Gastroesophageal sphincter (tissue), 3 donors: Measurements from ENCODE around the gene COQ9.
"Not testable (repeated sequence)": the region's sequence is repeated elsewhere in the genome, so short reads cannot be mapped to it uniquely, and the experiment has no call there.

Experiments used
- POLR2A ChIP-seq, 2 donors: fragments of 450-650 bp; IDR thresholded peaks; one replicate each; pipeline ENCODE4 v1.6.1; 2017; ENCODE audit warnings: antibody characterized with exemption in 2 of 2, mild to moderate bottlenecking in 2 of 2, moderate library complexity in 1 of 2
- POLR2AphosphoS5 ChIP-seq: sonication (generic); formaldehyde crosslinking; IDR thresholded peaks from one replicate; pipeline ENCODE4 v1.6.1; 2017; ENCODE audit warnings: antibody characterized with exemption
- TF ChIP-seq, protein P1 (sequence below), 4 experiments: fragments of 200-600 bp in 2 of 4; fragments of 450-650 bp in 2 of 4; sonication (generic) in 1 of 4; IDR thresholded peaks; one replicate each; pipeline ENCODE4 v1.5.1; 2017 to 2019; ENCODE audit warnings: antibody characterized with exemption in 4 of 4, mild to moderate bottlenecking in 2 of 4, moderate library complexity in 2 of 4

- TF ChIP-seq, protein P1, sequence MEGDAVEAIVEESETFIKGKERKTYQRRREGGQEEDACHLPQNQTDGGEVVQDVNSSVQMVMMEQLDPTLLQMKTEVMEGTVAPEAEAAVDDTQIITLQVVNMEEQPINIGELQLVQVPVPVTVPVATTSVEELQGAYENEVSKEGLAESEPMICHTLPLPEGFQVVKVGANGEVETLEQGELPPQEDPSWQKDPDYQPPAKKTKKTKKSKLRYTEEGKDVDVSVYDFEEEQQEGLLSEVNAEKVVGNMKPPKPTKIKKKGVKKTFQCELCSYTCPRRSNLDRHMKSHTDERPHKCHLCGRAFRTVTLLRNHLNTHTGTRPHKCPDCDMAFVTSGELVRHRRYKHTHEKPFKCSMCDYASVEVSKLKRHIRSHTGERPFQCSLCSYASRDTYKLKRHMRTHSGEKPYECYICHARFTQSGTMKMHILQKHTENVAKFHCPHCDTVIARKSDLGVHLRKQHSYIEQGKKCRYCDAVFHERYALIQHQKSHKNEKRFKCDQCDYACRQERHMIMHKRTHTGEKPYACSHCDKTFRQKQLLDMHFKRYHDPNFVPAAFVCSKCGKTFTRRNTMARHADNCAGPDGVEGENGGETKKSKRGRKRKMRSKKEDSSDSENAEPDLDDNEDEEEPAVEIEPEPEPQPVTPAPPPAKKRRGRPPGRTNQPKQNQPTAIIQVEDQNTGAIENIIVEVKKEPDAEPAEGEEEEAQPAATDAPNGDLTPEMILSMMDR (IDR thresholded peaks at IDR 0.05), result not testable (repeated sequence)
- not testable (repeated sequence) for TF ChIP-seq POLR2A (IDR thresholded peaks at IDR 0.05); POLR2AphosphoS5
Measured at GRCh38 chr16:57440551-57440950, 6.7 kb upstream of the COQ9 start.
